Measurements from ENCODE around the gene MYH14. TPM values are rescaled to one million over a fixed set of nuclear protein-coding genes. Genes with fewer than 3 reads are reported as not detected.

The MYH14 gene
- total and polyA plus RNA-seq, 2 of the 8 experiments (the other 6 are each of a cell fraction or from before 2014, with no cell fraction given), result 17.3 to 28.6 TPM

DNA sequence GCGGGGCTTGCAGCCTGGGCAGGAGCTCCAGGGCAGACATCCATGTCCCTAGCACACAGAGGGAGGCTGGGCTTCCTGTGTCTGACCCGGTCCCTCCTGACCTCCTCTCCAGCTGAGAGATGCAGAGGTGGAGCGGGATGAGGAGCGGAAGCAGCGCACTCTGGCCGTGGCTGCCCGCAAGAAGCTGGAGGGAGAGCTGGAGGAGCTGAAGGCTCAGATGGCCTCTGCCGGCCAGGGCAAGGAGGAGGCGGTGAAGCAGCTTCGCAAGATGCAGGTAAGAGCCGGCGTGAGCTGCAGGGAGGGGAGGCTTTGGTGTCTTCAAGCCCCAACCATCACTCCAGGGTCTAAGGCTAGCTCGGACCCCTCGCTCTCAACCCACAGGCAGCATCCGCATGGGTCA, 87.4 kb downstream of the MYH14 start:
- CTCF ChIA-PET (ENCODE audit: partially characterized antibody), result interaction anchor here (0.7 to 3.0 kb wide), 11 partner anchors 9 to 228 kb away, joined by 3 to 12 read pairs (median 4); no protein-coding TSS in a partner anchor
- Histone ChIP-seq H3K79me2 (ENCODE audit: control insufficient read depth in 1 of 2, insufficient read depth in 2 of 2, low read length in 2 of 2) (no peaks in the 10 kb centered on the region), H3K23ac (ENCODE audit: insufficient read length) (no peak overlapping the region), H4K91ac (replicated peaks; ENCODE audit: insufficient read length, low read length) (no peak overlapping the region), H2BK120ac (replicated peaks; ENCODE audit: low read depth, low read length) (no peak overlapping the region), H3K4me1 (replicated peaks in 1 of 4; ENCODE audit: control insufficient read depth in 3 of 4, insufficient read depth in 4 of 4, low read length in 3 of 4) (peaks cover 0 to 20% (median 4%) of the 10 kb centered on the region in 4 experiments; a peak in 5 of 7 replicates), H3K27ac (ENCODE audit: low read depth, low read length) (no peak overlapping the region), H3K27me3 (replicated peaks in 1 of 4; ENCODE audit: control insufficient read depth in 3 of 4, extremely low read depth in 1 of 4, insufficient read depth in 3 of 4, low read length in 3 of 4) (no peaks in the 10 kb centered on the region), H2BK20ac (ENCODE audit: low read length) (no peak overlapping the region), H4K20me1 (replicated peaks in 1 of 2; ENCODE audit: control insufficient read depth in 1 of 2, insufficient read depth in 2 of 2, low read length in 2 of 2) (peaks cover 0 to 4% of the 10 kb centered on the region in 2 experiments), H3K23me2 (ENCODE audit: low read depth, low read length) (peaks cover 3% of the 10 kb centered on the region; the same call in 1 of the 2 replicates), H3K4me3 (ENCODE audit: extremely low read depth in 1 of 4, insufficient read depth in 2 of 4, low read depth in 3 of 4, low read length in 4 of 4) (no peak overlapping the region), H3K18ac (ENCODE audit: extremely low read depth, low read length) (no peak overlapping the region), H2BK5ac (ENCODE audit: low read depth, low read length) (no peak overlapping the region), H3K36me3 (ENCODE audit: control insufficient read depth in 2 of 4, insufficient read depth in 4 of 4, low read length in 3 of 4) (peaks cover 4 to 21% (median 16%) of the 10 kb centered on the region in 4 experiments), H2BK15ac (ENCODE audit: low read length) (no peak overlapping the region), H2BK12ac (ENCODE audit: low read depth, low read length) (no peak overlapping the region), H3K56ac (replicated peaks; ENCODE audit: insufficient read length, low read depth, low read length) (no peak overlapping the region), H4K8ac (ENCODE audit: extremely low read depth, insufficient read depth, low read length) (no peak overlapping the region), H3K79me1 (ENCODE audit: low read depth, low read length) (no peaks in the 10 kb centered on the region; the same call in 1 of the 2 replicates), H2AFZ (ENCODE audit: low read length) (no peak overlapping the region), H3K14ac (ENCODE audit: insufficient read length) (no peak overlapping the region), H3K4ac (replicated peaks; ENCODE audit: insufficient read length, low read depth, low read length) (no peak overlapping the region), H3K4me2 (ENCODE audit: insufficient read depth in 1 of 2, low read depth in 2 of 2, low read length in 2 of 2) (no peak overlapping the region), H4K5ac (ENCODE audit: insufficient read length, low read depth, low read length) (no peak overlapping the region), H2AK5ac (ENCODE audit: low read depth, low read length) (no peak overlapping the region), H3K9me3 (ENCODE audit: insufficient read depth in 2 of 2, low read depth in 1 of 2, low read length in 1 of 2) (peaks cover 2 to 6% of the 10 kb centered on the region in 2 experiments; a peak in 2 of 4 replicates), H3K9ac (replicated peaks in 1 of 4; ENCODE audit: extremely low read depth in 1 of 4, low read depth in 3 of 4, low read length in 3 of 4) (no peak overlapping the region)
- WGBS, 2 experiments (ENCODE audit: extremely low coverage in 1 of 2, insufficient coverage in 1 of 2, insufficient read length in 1 of 2, insufficient replicate concordance in 2 of 2, low coverage in 1 of 2, low lambda C conversion rate in 2 of 2, missing lambda C conversion rate in 1 of 2), result 93% methylated on average over 15 of the region's 15 CpGs; no CpG with 5 or more reads in 1 of the 2 experiments
- POLR2A ChIA-PET (ENCODE audit: partially characterized antibody), result interaction anchor here (0.6 to 2.0 kb wide), 5 partner anchors 11 to 657 kb away, joined by 3 to 5 read pairs (median 4); no protein-coding TSS in a partner anchor
- no peak for DNase-seq (ENCODE audit: low read depth in 1 of 2, low spot score in 2 of 2)
- TF ChIP-seq HDAC6 (IDR thresholded peaks at IDR 0.05; ENCODE audit: low read depth, low read length) (no peak), SP4 (IDR thresholded peaks at IDR 0.05; ENCODE audit: low read length) (no peak), SIN3A (conservative IDR thresholded peaks at IDR 0.05 in 1 of 2, IDR thresholded peaks at IDR 0.05 in 1 of 2; ENCODE audit: low read depth in 1 of 2, low read length in 2 of 2) (no peak), EP300 (IDR thresholded peaks at IDR 0.05; ENCODE audit: borderline replicate concordance in 1 of 2, low read depth in 2 of 2, low read length in 2 of 2) (no peak), POLR2AphosphoS5 (IDR thresholded peaks at IDR 0.05; ENCODE audit: low read depth, low read length) (no peak)
- TF ChIP-seq, protein P1, sequence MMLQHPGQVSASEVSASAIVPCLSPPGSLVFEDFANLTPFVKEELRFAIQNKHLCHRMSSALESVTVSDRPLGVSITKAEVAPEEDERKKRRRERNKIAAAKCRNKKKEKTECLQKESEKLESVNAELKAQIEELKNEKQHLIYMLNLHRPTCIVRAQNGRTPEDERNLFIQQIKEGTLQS (IDR thresholded peaks at IDR 0.05; ENCODE audit: insufficient read depth, low read depth, low read length), result no peak
- no peak for FAIRE-seq
